HG03045 (cell line): ENCODE results near the gene DPP7.
"Not testable (repeated sequence)": the region's sequence is repeated elsewhere in the genome, so short reads cannot be mapped to it uniquely, and the experiment has no call there.

ENCODE experiments used
- ATAC-seq: cut with Tn5 transposase; IDR thresholded peaks from one replicate; pipeline ENCODE4 v1.9.1; 2021; ENCODE audit warnings: mild to moderate bottlenecking, moderate library complexity; ENCODE audit not compliant: unreplicated experiment

Gene DPP7

DNA sequence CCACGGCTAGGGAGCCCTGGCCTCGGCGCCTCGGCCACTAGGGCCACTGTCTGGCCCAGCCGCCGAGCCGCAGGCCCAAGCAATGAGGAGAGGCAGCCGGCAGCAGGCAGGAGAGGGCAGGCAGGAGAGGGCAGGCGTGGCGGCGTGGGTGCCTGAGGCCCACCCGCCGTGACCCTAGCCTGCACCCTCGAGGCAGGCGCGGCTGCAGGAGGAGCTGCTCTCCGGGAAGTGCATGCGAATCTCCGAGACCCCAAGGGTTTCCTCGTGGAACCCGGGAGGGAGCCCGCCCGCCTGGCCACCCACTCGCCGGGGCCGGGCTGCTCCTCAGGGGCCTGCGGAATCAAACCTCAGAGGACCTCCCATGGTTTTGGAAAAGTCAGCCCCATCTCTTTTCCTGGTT, 33.7 kb upstream of the DPP7 start:
- no peak for ATAC-seq

DNA sequence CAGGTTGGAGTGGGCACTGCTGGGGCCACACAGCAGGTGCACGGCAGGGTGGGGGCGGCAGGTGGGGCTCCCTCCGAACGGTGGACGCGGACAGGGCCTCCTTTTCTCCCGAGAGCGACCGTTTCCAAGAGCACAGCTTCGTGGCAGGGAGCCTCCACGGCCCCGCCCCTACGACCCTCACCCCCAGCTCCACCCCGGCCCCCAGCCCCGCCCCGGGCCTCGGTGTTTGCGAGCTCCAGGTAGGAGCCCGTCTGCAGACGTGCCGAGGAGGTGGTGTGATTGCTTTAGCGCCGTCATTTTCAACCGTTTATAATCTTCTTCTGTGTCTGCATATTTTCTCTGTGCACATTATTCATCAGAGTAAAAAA, 33.2 kb upstream of the DPP7 start:
- ATAC-seq = no peak

DNA sequence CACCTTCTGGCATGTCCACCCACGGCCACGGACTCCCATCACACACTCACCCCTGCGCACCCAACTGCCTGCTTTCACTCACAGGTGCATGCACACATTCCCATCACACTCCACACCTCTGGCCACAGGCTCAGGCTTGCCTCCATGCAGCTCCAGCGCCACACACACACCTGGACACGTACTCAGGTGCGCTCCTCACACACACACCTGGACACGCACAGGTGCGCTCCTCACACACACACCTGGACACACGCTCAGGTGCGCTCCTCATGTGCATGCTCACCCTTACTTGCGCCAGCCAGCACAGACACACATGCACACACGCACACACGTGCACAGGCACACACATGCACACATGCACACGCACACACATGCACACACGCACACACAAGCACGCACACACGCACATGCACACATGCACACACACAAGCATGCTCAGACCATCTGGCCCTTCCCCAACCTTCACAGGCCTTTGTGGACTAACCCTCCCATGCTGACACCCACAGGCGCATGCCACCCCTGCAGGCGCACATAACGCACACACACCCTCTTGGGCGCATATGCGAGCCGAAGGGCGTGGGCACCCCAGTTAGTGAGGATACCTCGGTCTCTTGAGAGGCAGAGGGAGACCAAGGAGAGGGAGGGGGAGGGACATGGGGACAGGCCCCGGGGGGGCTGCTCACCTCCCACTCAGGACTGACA, 32.7 kb upstream of the DPP7 start:
- no peak for ATAC-seq

DNA sequence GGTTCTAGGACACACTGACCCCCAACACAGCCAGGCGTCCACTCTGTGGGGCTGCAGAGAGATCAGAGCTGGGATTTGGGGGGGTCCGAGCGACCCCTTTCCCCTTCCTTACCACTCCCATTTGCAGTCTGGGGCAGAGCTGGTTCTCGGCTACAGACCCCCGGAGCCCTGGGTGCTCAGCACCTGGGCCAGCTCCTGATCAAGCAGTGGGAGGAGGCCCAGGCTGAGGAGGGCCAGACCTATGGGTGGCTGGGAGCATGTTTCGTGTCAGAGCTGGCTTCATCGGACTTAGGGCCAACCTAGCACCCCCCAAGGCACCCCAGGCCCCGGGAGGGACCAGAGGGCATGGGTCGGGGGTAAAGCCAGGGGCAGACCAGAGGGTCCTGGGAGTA, 32.0 kb upstream of the DPP7 start:
- no peak for ATAC-seq

DNA sequence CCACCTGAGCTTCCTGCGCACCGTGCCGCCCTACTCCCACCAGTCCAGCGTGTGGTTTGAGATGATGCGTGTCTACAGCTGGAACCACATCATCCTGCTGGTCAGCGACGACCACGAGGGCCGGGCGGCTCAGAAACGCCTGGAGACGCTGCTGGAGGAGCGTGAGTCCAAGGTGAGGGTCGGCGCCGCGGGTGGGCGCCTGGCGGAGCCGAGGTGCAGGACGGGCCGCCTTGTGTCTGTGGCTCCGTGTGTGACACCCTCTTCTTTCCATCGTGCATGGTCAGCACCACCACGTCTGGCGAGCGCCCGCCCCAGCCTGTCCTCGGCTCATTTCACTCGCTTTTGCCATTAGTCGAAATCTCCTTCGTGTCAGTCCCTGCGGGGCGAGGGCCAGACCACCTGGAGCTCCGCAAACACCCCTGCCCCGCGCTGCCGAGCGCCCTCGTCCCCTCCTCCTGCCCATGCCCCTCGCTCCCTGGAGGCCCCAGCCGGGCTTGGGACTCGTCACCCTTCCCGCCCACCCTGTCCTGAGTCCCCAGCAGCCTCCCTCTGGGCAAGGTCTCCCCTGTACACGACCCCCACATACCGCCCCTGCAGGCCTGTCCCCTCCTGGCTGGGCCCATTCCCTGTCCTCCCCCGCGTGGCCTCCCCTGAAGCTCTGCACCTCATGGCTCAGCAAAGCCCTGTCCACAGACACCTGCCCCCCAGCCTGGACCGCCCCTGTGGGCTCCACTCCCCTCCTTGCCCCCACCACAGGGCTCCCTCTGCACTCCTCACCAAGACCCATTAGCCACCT, 31.4 kb upstream of the DPP7 start:
- ATAC-seq = no peak

DNA sequence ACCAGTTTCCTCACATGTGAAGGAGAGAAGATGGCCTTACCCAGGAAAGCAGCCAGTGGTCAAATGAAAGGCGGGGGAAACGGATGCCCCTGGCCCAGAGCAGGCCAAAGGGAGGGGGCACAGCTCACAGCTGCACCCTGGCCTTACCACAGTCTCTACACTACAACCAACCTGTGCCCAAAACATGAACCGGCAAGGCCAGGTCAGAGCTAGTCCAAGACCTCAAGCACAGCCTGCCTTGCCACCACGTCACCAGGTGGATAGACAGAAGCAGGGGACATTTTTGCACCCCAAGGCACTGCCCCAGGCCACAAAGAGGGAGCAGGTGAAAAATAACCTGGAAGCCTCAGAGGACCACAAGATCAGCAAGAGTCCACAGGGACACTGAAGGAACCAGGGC, 28.9 kb upstream of the DPP7 start:
- ATAC-seq = no peak

DNA sequence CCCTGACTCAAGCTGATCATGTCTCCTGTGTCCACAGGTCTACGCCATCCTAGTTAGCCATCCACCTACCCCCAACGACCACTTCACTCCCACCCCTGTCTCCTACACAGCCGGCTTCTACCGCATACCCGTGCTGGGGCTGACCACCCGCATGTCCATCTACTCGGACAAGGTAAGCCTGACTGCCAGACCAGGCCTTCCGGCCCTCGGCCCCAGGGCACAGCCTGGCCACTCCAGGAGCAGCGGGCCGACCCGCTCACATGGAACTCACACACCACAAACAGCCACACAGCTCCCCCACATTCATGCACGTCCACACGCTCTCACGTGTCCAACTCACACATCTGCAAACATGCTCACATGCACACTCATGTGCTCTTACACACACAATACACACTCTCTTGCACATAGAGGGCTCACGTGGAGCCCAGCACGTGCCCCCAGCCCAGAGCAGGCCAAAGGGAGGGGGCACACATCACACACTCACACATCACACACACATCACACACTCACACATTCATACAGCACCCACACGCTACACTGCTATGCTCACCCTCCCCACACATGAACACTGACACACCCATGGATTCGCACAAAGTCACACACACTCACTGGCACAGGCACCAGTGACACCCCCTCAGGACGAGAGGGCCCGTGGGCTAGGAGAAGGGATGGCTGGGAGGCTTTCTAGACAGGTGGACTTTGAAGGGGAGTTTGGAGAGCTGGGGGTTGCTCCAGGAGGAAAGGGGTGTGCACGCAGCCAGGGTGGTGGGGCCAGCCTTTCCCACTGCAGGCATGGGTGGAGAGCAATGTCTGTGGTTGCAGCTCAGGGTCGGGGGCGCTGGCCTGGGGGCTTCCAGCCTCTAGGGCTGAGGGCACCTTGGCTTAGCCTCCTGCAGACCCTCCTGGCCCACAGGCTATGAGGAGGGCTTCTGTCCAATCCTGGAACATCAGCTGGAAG, 27.7 kb upstream of the DPP7 start:
- no peak for ATAC-seq

DNA sequence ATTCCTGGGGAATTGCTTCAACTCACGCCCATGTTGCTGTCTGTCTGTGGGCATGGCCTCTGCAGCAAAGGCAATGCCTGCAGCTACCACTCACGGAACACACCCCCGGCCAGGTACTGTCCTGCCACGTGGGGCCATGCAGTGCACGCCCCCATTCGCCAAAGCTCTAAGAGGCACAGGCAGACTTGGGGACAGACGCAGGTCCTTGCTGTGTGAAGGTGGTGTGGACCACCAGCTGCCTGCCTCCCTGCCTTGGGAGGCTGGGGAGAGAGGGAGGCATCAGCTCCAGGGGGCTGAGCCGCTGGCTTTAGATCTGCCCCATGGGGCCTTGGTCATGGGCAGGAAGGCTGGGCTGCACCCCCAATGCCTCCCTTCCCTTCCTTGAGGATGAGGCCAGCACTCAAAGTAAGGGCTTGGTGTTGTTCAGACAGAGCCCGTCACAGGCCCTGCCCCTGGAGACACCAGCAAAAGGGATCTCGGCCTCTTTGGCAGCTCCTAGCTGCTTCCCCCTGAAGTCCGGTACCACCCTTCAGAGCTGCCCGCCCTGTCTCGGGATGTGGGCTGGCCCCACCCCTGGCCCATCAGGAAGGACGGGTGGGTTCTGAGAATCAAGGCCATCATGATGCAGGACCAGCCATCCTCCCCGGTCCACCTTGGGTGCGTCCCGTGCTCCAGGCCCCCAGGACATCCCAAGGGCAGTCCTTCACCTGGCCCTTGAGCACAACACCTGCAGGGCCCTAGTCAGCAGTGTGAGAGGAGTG, 26.7 kb upstream of the DPP7 start:
- no peak for ATAC-seq

DNA sequence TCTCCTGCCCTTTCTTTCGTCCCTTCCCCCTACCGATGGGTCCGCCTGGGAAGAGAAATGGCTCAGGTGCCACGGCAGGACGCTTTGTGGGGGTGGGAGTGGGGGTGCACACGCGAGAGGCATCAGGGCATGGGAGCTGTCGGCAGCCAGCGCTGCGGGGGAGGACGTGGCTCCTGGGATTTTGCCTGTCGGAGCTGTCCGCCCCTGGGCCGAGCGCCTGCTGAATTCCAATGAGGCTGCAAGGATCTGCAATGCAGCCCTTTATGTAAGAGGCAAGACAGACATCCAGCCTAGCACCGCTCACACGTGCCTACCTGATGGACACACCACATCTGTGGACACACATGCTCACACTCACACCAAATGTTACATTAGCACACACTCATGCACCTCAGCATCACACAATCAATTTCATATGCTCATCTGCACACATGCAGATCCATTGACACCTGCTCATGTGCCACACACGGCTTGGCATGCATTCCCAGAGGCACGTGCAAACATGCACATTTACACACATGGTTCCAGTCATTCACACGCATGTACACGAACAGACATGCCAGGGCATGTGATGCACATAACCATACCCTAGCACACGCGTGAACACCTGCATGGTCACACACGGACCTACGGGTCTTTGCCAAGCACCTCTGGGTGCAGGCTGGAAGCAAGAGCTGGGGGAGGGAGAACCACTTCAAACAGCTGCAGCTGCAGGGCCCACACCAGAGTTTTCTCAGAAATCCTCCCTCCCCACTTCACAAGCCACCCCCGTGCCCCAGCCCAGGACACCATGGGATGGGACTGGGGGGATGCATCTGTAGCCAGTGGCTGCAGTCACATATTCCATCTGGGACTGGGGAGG, 25.8 kb upstream of the DPP7 start:
- no peak for ATAC-seq

DNA sequence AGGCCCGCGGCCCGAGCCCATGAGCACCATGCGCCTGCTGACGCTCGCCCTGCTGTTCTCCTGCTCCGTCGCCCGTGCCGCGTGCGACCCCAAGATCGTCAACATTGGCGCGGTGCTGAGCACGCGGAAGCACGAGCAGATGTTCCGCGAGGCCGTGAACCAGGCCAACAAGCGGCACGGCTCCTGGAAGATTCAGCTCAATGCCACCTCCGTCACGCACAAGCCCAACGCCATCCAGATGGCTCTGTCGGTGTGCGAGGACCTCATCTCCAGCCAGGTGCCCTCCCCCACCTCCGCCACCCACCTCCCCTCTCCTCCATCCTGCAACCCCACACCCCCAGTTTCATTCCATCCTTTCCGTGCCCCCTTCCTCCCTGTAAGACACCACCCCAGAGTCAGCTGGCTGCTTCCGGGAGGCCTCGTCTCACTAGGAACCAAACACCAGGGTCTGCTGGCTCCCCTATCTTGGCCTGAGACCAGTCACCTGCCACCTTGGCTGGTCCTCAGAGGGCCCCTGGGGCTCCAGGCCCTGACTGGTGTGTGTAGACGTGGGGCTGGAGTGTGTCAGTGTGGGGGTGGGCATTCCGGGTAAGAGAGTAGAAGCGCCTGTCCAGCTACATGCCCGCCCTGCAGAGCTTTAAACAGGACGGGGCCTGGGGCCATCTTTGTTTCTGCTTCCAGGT, 25.1 kb upstream of the DPP7 start:
- no peak for ATAC-seq

DNA sequence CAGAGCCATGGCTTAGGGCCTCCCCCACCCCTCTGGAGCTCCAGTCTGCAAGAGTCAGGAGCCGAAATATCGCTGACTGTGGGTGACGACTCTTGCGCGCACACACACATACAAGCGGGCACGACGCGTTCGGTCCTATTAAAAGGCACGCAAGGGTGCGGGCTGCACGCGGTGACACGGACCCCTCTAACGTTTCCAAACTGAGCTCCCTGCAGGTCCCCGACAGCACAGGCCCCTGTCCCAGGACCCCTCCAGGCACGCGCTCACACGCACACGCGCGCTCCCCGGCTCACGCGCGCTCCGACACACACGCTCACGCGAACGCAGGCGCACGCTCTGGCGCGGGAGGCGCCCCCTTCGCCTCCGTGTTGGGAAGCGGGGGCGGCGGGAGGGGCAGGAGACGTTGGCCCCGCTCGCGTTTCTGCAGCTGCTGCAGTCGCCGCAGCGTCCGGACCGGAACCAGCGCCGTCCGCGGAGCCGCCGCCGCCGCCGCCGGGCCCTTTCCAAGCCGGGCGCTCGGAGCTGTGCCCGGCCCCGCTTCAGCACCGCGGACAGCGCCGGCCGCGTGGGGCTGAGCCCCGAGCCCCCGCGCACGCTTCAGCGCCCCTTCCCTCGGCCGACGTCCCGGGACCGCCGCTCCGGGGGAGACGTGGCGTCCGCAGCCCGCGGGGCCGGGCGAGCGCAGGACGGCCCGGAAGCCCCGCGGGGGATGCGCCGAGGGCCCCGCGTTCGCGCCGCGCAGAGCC, 24.4 kb upstream of the DPP7 start, which contains the start of gene GRIN1:
Gene GRIN1 (plus strand): TSS at position 433 of the 746 bp plus-strand sequence. CDS start 333 bp downstream, outside the sequence.
- no peak for ATAC-seq

DNA sequence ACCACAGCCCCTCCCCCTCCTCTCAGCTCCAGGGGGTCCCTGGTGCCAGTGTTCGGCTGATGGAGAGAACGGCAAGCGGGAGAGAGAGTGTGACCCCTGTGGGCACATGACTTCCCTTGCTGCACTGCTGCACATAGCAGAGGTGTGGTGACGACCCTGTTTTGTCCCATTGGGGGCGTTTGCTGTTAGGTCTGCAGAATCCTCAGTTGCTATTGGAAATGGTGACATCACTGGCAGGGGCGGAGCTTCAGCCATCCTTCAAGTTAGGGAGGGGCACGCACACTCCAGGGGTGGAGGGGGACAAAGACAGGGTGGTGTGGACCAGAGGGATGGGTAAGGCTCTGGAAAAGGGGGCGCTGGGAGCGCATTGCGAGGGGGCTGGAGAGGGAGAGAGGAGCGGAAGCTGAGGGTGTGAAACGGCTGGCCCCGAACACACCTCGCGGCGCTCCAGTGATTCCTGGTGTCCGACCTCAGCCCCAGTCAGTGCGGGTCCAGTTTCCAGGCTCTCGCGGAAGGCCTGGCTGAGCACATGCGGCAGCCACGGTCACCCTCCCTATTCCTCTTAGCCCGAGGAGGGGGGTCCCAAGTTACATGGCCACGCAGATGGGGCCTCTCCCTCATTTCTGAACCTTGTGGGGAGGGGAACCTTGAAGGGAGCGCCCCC, 23.7 kb upstream of the DPP7 start:
- ATAC-seq = no peak

DNA sequence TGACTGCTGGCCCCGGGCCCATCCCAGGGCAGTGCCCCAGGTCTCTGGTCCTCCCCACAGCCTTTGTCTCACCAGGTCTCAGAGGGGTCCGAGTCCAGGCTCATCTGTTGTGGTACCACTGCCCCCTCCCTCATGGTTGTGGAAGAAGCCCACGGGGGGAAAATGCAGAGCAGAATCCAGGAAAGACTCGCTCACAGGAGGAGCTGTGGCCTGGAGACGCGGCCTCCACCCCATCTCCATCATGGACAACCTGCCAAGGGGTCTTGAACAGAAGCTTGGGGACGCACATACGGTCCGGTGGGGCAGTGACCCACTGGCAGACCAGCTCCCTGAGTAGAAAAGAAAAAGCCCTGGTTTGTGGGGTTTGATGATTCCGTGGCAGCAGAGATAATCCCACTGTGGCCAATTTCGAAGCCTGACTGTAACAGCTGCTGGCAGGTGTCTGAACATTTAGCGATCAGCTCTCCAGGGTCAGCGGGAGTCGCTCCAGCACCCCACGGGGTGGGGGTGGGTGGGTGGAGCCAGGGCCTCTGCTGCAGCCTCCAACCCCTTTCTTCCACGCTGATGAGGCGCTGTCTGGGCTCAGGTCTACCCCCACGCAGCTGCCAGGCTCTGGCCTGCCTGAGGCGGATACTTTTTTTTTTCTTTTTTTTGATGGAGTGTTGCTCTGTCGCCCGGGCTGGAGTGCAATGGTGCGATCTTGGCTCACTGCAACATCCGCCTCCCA, 22.5 kb upstream of the DPP7 start:
- ATAC-seq = no peak

DNA sequence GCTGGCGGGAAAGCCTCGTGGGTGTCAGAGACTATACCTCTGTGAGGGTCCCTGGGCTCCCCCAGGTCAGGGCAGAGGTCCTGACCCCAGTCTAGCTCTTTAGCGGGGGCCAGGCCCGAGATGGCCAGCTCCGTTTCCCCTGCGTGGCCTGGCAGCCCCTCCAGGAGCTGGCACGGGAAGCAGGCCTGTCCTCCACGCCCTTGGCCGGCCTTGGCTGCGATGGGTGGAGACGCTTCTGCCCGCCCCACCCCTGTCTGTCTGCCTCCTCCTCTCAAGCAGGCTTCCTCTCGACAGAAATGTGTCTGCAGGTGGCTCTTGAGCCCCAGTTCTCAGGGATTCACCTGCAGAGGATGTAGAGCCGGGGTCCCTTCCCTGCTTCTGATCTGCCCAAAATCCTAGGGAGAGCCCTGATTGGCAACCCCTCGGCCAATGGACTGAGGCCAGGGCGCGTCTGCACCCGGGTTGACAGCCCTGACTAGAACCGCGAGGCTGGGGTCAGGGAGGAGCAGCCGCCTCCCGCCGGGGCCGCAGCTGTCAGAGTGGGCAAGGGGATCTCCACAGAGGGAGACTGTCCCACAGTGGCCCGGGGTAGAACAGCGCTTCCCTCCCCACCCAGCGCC, 21.8 kb upstream of the DPP7 start:
- no peak for ATAC-seq

DNA sequence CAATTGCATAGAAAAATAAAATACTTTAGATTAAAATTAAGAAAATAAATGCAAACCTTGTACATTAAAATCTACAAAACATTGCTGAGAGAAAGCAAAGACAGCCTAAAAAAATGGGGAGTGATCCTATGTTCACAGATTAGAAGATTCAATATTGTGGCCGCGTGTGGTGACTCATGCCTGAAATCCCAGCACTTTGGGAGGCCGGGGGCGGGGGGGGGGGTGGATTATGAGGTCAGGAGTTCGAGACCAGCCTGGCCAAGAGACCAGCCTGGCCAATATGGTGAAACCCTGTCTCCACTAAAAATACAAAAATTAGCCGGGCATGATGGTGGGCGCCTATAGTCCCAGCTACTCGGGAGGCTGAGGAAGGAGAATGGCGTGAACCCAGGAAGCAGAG, 20.6 kb upstream of the DPP7 start:
- ATAC-seq = not testable (repeated sequence)

DNA sequence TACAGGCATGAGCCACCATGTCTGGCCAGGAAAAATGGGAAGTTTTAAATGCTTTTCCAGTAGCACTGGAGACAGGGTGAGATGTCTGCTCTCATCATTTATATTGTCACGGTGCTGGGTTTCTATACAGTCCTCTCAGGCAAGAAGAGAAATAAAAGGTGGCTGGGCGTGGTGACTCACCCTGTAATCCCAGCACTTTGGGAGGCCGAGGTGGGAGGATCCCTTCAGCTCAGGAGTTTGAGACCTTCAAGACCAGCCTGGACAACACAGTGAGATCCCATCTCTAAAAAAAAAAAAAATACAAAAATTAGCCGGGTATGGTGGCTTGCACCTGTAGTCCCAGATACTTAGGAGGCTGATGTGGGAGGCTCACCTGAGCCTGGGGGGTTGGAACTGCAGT, 19.7 kb upstream of the DPP7 start:
- no peak for ATAC-seq
